Measurements from ENCODE around the gene CAMSAP2.

Gene CAMSAP2

DNA sequence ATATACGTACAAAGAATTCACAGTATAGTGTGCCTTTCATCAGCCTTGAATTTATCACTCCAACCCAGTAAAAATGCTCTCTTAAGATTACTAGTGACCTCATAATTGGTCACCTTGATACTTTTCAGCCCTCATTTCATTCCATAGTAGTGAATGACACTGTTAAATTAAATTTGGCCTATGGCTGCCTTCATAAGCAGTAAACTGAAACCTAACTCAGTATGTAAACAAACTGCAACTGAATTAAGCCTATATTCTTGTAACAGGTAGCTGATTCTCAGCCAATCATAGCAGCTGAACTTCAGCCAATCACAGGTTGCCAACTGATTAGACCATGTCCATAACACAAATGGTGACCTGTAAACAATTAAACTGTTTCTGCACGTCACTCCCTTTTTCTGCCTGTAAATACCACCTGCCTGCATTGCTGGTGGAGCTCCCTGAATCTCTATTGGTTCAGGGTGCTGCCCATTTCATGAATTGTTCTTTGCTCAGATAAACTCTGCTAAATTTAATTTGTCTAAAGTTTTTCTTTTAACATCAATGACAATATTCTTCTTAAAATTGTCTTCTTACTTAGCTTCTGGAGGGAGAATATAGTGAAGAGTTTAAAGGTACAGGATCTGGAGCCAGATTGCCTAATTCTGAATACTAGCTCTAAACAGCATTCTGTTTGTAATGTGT, 24.0 kb upstream of the CAMSAP2 start:
- no peak for TF ChIP-seq JUND (IDR thresholded peaks at IDR 0.05; ENCODE audit: low read depth)
- in situ Hi-C loops (cut with HindIII; ENCODE audit: low pct_unique_long_range_greater_than_20kb, low sequenced_read_pairs), result no loop called here
- DNase-seq (ENCODE audit: low read depth in 1 of 2, low spot score in 1 of 2), result no peak

DNA sequence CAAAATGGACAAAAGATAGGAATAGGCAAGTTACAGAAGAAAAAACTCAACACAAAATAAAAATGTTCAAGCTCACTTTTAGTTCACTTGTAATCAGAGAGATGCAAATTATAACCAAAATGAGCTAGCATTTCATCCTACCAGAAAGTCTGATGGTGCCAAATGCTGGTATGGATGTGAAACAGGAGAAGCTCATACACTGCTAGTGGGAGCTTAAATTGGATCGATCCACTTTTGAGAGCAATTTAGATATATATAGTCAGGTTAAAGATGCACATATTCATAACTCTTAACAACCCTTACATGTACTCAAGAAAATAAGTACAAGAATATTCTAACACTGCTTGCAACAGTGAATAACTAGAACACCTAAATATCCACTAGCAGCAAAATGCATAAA, 18.5 kb upstream of the CAMSAP2 start:
- TF ChIP-seq JUND (IDR thresholded peaks at IDR 0.05; ENCODE audit: low read depth), result no peak
- DNase-seq (ENCODE audit: low read depth in 1 of 2, low spot score in 1 of 2), result no peak
- in situ Hi-C loops (cut with HindIII; ENCODE audit: low pct_unique_long_range_greater_than_20kb, low sequenced_read_pairs), result no loop called here

DNA sequence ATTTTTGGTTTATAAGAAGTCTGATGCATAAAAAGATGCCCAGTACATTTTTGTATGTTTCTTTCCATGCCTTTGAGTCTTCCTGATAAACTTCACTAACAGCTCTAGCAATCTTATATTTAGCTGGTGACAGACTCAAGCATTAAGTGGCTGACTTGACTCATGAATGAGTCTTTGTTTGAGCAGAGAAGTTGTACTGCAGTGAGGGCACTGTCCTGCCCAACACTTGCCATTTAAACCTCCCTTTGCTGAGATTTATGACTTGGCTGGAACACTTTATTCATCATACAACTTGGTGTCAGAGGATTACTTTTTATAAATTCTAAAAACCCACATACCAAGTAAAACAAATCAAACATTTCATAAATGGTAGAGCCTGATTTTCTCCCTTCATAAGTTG, 14.6 kb upstream of the CAMSAP2 start:
- TF ChIP-seq JUND (IDR thresholded peaks at IDR 0.05; ENCODE audit: low read depth), result no peak
- in situ Hi-C loops (cut with HindIII; ENCODE audit: low pct_unique_long_range_greater_than_20kb, low sequenced_read_pairs), result no loop called here
- no peak for DNase-seq (ENCODE audit: low read depth in 1 of 2, low spot score in 1 of 2)

DNA sequence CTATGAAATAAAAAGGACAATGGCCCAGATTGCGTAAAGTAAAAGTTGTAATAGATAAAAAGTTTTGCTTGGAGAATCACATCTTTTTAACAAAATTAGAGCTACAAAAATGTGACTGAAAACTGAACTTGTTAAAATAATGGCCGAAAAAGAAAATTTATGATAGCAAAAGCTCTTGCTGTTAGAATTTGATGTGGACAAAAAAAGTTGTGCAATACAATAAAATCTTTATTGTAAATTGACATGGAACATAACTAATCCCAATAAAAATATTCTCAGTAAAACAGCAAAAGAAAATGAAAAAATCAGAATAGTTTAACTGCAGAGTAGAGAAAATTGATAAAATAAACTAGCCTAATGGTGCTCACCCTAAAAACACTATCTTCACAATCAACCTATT, 11.4 kb upstream of the CAMSAP2 start:
- in situ Hi-C loops (cut with HindIII; ENCODE audit: low pct_unique_long_range_greater_than_20kb, low sequenced_read_pairs), result no loop called here
- no peak for DNase-seq (ENCODE audit: low read depth in 1 of 2, low spot score in 1 of 2)
- no peak for TF ChIP-seq JUND (IDR thresholded peaks at IDR 0.05; ENCODE audit: low read depth)

DNA sequence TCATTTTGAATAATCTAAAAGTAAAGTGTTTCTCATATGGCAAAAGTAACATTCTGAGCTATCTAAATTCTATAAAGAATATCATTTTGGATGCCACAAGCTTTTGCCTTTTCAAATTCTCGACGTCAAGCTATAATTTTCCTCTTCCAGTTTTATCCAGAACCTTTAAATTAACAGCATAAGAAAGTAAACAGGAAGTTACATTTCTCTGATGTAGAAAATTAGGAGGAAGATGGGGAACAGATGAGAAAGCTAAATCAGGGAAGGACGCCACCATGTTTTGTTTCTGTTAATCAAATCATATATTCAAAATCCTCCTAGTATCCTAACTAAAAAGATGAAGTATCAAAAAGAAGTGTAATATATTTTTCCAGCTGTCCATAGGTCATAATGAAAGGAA, 8.8 kb upstream of the CAMSAP2 start:
- in situ Hi-C loops (cut with HindIII; ENCODE audit: low pct_unique_long_range_greater_than_20kb, low sequenced_read_pairs), result no loop called here
- no peak for DNase-seq (ENCODE audit: low read depth in 1 of 2, low spot score in 1 of 2)
- no peak for TF ChIP-seq JUND (IDR thresholded peaks at IDR 0.05; ENCODE audit: low read depth)

DNA sequence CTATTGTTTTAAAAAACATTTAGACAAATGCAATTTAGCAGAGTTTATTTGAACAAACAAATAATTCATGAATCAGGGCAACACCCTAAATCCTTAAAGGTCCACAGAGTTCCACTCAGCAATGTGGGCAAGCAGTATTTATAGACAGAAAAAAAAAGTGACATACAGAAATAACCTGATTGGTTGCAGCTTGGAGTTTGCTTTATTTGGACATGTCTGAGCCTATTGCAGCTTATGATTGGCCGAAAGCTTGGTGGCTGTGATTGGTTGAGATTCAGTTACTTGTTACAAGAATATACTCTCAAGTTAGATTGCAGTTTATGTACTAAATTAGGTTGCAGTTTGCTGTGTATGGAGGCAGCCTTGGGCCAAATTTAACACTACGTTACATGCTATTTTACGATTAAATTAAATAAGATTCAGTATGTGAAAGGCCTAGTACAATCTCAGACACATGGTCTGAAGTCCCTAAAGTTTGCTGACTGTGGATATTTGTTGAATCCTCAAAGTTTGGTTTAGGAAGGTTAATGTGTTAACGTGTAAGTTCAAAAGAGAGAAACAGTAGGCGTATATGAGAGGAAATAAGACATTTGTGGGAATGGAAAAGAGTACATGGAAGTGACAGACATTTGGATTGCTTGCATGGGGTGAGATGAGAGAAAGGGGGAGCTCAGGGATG, 6.9 kb upstream of the CAMSAP2 start:
- TF ChIP-seq JUND (IDR thresholded peaks at IDR 0.05; ENCODE audit: low read depth), result no peak
- peak in 1 of 2 experiments; percentile 18 for DNase-seq (ENCODE audit: low read depth in 1 of 2, low spot score in 1 of 2)
- in situ Hi-C loops (cut with HindIII; ENCODE audit: low pct_unique_long_range_greater_than_20kb, low sequenced_read_pairs), result no loop called here

DNA sequence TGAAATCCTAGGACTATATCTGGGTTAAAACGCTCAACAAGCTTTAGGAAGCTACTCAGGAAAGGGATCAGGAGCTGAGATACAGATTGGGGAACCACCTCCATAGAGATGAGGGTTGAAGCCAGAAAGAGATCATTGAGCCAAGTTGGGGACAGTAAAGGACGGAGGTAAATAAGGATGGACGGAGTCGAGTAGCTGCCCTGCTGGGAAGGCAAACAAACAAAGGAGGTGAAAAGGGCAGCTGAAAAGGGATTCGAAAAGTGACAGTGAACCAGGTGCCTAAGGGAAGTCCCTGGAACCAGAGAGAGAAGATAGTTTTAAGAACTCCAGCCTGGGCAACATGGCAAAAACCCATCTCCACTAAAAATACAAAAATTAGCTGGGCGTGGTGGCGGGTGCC, 6.3 kb upstream of the CAMSAP2 start:
- in situ Hi-C loops (cut with HindIII; ENCODE audit: low pct_unique_long_range_greater_than_20kb, low sequenced_read_pairs), result no loop called here
- no peak for DNase-seq (ENCODE audit: low read depth in 1 of 2, low spot score in 1 of 2)
- no peak for TF ChIP-seq JUND (IDR thresholded peaks at IDR 0.05; ENCODE audit: low read depth)

DNA sequence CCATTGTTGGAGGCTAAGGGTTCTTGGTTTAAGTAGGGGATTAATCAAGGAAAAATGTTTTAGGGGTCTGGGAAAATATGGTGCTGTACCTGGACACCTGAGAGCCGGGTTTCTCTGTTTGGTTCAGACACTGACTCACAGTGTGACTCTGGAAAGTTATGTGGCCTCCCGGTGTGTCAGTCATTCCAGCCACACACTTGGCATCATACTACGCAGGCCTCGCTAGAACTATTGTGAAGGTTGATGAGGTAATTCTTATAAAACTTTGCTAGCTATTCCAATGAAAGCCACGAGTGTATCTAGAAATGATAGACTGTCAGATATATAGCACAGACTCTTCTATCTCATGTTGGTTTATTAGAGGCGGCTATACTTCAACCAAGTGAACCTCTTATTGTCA, 4.8 kb upstream of the CAMSAP2 start:
- in situ Hi-C loops (cut with HindIII; ENCODE audit: low pct_unique_long_range_greater_than_20kb, low sequenced_read_pairs), result no loop called here
- TF ChIP-seq JUND (IDR thresholded peaks at IDR 0.05; ENCODE audit: low read depth), result no peak
- no peak for DNase-seq (ENCODE audit: low read depth in 1 of 2, low spot score in 1 of 2)

DNA sequence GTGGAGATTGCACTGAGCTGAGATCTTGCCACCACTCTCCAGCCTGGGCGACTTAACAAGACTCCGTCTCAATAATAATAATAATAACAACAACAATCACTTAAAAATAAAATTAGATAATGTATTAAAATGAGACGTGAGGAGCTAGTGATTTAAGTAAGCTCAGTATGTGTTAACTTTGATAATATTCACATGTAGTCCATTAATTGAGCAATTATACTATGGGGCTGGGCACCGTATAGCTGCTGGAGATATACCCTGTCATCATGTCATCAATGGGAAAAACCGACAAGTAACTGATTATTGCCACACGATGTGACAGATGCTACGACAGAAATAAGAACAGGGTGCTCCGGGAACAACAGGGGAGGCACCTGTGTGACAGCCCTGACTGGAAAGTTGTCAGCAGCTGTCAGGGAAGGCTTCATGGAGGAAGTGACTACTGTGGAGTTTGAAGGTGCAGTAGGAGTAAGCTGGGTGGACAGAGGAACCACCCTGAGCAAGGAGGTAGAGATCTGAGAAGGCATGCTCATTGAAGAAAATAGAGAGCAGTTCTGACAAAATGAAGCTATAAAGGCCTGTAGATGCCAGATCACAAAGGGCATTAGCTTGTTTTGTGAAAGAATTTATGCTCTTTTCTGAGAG, 924 bp upstream of the CAMSAP2 start:
- in situ Hi-C loops (cut with HindIII; ENCODE audit: low pct_unique_long_range_greater_than_20kb, low sequenced_read_pairs), result no loop called here
- TF ChIP-seq JUND (IDR thresholded peaks at IDR 0.05; ENCODE audit: low read depth), result no peak
- DNase-seq (ENCODE audit: low read depth in 1 of 2, low spot score in 1 of 2), result no peak

DNA sequence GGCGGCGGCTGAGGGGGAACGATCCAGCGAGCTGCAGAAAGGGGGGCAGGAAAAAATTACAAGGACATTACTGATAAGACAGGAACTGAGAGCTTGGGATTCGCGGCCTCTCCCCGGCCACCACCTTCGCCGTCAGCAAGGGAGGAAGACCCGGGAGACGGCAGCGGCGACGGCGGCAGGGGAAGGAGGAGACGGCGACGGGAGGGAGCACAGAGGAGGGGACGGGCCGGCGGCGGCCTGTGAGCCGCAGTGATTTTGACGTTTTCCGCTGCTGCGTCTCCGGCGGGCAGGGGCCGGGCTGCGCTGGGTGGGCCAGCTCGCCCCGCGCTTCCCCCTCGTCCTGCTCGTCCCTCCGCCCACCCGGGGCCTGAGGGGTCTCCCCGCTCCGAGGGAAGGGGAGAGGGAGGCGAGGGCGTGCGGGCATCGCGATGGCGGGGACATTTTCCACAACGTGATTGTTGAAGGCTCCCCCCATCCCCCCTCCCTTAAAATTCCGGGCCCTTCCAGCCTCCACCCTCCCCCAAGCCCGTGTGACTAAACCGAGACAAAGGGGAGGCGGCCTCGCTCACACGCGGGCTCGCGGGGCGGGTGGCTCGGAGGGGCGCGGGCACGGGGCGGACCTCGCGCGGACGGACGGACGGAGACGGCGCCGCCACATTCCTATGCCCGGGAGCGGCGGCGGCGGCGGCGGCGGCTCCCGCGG, 407 bp downstream of the CAMSAP2 start:
- peak; percentile 94 for DNase-seq (ENCODE audit: low read depth in 1 of 2, low spot score in 1 of 2)
- in situ Hi-C loops (cut with HindIII; ENCODE audit: low pct_unique_long_range_greater_than_20kb, low sequenced_read_pairs), result no loop called here
- no peak for TF ChIP-seq JUND (IDR thresholded peaks at IDR 0.05; ENCODE audit: low read depth)

DNA sequence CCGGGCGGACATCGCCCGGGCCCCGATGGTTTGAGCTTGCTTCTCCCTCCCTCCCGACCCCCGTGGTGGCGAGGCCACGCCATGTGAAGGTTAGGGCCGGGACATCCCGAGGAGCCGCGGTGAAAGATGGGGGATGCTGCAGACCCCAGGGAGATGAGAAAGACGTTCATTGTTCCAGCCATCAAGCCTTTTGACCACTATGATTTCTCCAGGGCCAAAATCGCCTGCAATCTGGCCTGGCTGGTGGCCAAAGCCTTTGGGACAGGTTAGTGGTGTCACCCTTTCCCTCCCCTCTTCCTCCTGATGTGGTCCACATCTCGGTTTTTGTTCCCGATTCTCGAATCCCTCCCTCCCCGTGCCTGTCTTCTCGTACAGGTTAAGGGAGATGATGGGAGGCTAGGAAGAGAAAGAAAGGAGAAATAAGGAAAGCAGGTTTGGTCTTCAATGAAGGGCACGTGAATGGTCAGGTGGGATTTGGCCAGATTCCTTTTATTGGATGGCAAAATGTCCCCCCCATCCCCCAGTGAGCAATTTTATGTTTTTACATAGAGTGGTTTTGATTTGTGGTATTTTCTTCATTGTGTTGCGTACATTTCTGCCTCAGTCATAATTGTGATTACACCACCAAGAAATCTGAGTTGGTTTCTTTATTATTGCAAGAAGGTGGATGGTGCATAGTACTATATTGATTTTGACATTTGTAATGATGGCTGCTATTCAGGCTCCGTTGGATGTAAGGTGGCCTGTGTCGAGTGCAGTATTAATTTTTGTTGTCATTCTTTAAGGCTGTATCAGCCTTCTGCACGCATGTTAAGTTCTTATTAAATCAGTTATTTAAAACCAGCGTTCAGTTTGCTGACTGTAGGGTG, 1.2 kb downstream of the CAMSAP2 start:
- no peak for TF ChIP-seq JUND (IDR thresholded peaks at IDR 0.05; ENCODE audit: low read depth)
- DNase-seq (ENCODE audit: low read depth in 1 of 2, low spot score in 1 of 2), result peak; percentile 17 to 48
- in situ Hi-C loops (cut with HindIII; ENCODE audit: low pct_unique_long_range_greater_than_20kb, low sequenced_read_pairs), result no loop called here

DNA sequence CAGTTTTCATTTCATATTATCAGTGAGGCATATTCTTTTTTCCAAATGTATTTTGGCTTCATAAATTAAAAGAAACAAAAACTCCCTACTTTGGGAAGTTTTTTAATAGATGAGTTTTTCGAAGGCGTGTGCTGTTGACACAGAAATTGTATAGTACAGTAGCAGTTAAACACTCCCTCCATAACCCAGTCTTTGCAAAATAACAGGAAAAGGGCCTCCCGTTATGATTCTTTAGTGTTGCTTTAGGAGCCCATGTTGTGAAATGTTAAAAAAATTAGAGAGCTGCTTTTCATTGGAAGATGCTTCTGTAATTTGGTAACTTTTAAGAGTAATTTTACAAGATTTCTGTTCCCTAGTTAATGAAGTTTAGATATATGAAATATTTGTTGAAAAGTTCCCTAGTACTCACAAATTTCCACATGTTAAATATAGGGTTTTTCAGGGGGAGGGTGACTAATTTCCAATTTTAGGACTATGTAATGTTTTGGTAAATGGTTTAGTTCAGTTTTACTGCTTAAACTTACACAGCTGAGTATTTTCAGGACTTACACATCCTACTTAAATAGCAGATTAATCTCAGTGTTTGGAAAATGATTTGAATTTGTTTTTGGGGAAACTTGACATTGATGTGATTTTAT, 2.0 kb downstream of the CAMSAP2 start:
- TF ChIP-seq JUND (IDR thresholded peaks at IDR 0.05; ENCODE audit: low read depth), result no peak
- in situ Hi-C loops (cut with HindIII; ENCODE audit: low pct_unique_long_range_greater_than_20kb, low sequenced_read_pairs), result no loop called here
- DNase-seq (ENCODE audit: low read depth in 1 of 2, low spot score in 1 of 2), result no peak

Data from T47D (cell line).